ENCODE measurements around the gene ADAMTSL1.

The ADAMTSL1 gene

DNA sequence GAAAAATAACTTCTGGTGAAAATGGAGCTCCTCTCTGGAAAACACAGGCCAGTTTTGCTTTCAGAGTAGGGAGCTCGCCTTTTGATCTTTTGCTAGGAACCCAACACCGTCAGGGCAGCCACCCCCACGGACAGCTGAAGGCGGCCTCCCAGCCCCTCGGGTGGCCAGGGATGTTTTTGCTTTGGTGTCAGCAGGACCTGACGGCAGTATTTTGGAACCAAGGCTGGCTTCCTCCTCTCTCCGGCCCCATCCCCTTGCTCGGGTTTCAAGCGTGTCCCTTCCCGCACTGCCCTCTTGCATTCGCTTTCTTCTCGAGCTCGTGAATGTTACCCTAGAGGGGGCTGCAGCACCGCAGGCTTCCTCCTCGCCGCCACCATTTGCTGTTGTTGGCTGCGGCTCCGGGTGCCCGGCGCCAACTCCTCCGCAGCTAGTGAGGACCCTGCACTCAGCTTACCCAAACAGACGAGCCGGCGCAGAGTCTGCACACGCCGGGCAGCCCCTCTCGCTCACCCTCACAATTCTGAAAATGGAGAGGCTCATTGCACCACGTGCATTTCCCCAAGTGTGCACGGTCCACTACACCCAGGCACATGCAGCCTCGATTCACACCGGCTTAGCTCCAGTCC, 35.5 kb upstream of the ADAMTSL1 start:
- TF ChIP-seq CTCF (IDR thresholded peaks at IDR 0.05; ENCODE audit: extremely low read depth, insufficient read depth, missing control alignments): no peak
- in situ Hi-C loops (cut with MboI; ENCODE audit: low pct_unique_long_range_greater_than_20kb, low sequenced_read_pairs, unreplicated experiment): loop anchor here (25.0 kb wide), 1 partner anchor 176 kb away; no protein-coding TSS in a partner anchor
- no peak for DNase-seq (ENCODE audit: low spot score)

DNA sequence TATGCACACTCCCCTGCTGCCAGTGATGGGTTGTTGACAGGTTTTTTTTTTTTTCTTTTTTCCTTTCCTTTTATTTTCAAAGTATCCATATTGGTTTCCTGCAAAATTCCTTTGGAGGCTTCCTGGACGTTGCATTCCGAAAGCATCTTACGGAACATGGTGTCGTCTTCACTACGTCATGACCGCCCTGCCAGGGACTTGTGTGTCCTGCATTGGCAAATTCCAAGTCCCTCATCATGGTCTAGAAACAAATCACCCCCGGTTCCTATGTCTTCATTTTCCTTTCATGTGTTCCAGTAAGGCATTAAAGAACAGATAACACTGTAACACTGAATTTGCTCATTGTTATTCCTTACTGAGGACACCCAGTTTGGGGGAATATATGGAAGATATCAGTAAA, 35.0 kb upstream of the ADAMTSL1 start:
- no peak for DNase-seq (ENCODE audit: low spot score)
- in situ Hi-C loops (cut with MboI; ENCODE audit: low pct_unique_long_range_greater_than_20kb, low sequenced_read_pairs, unreplicated experiment): loop anchor here (25.0 kb wide), 1 partner anchor 177 kb away; no protein-coding TSS in a partner anchor
- no peak for TF ChIP-seq CTCF (IDR thresholded peaks at IDR 0.05; ENCODE audit: extremely low read depth, insufficient read depth, missing control alignments)

GRCh38 chr9:18441261-18441660, 32.7 kb upstream of the ADAMTSL1 start:
- DNase-seq (ENCODE audit: low spot score): peak; percentile 18
- in situ Hi-C loops (cut with MboI; ENCODE audit: low pct_unique_long_range_greater_than_20kb, low sequenced_read_pairs, unreplicated experiment): loop anchor here (25.0 kb wide), 1 partner anchor 179 kb away; no protein-coding TSS in a partner anchor
- no peak for TF ChIP-seq CTCF (IDR thresholded peaks at IDR 0.05; ENCODE audit: extremely low read depth, insufficient read depth, missing control alignments)

GRCh38 chr9:18442629-18443491, 31.1 kb upstream of the ADAMTSL1 start:
- peak; percentile 66 for DNase-seq (ENCODE audit: low spot score)
- in situ Hi-C loops (cut with MboI; ENCODE audit: low pct_unique_long_range_greater_than_20kb, low sequenced_read_pairs, unreplicated experiment): loop anchor here (25.0 kb wide), 1 partner anchor 181 kb away; no protein-coding TSS in a partner anchor

DNA sequence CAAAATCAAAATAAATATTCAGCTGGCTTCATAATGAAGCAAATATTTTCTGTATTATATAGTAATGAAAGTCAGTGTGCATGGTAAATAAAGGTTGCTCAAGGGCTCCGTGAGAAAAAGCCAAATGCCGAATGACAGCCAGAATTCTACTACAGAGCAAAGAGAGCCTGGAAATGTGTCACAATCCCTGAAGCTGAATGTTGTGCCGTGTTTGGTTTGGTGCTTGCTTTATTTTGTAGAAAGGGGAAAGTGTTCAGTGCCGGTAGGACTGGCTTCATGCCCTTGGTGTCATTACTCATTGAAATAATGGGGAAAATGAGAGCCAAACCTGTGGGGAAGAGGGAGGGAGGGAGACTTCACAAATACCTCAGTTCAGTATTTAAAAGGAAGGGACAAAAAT, 26.8 kb upstream of the ADAMTSL1 start:
- TF ChIP-seq CTCF (IDR thresholded peaks at IDR 0.05; ENCODE audit: extremely low read depth, insufficient read depth, missing control alignments): no peak
- DNase-seq (ENCODE audit: low spot score): no peak
- in situ Hi-C loops (cut with MboI; ENCODE audit: low pct_unique_long_range_greater_than_20kb, low sequenced_read_pairs, unreplicated experiment): loop anchor here (25.0 kb wide), 1 partner anchor 185 kb away; no protein-coding TSS in a partner anchor

More at GRCh38 chr9:18442629-18443491, 31.1 kb upstream of the ADAMTSL1 start:
- TF ChIP-seq CTCF (IDR thresholded peaks at IDR 0.05; ENCODE audit: extremely low read depth, insufficient read depth, missing control alignments): peak; percentile 96

DNA sequence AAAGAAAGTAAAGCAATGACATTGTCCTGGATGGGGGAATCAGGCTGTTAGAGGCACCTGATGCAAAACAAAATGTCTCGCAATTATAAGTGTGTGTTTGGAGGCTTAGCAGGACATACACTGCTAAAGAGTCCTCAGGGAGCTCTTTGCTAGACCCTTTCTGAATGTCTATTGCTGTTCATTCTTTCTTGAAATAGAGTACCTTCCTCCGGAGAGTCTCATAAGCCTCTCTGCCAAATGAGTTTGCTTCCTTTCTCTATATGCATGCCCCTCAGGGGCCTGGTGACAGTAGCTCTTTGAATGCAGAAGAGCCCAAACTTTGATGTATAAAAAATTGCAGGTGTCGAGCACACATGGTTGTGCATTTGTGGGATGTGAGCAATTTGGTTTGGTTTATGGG, 26.4 kb upstream of the ADAMTSL1 start:
- in situ Hi-C loops (cut with MboI; ENCODE audit: low pct_unique_long_range_greater_than_20kb, low sequenced_read_pairs, unreplicated experiment): loop anchor here (25.0 kb wide), 1 partner anchor 185 kb away; no protein-coding TSS in a partner anchor
- no peak for TF ChIP-seq CTCF (IDR thresholded peaks at IDR 0.05; ENCODE audit: extremely low read depth, insufficient read depth, missing control alignments)
- no peak for DNase-seq (ENCODE audit: low spot score)
